ENCODE data around the gene PODXL2.

The PODXL2 gene, protein sequence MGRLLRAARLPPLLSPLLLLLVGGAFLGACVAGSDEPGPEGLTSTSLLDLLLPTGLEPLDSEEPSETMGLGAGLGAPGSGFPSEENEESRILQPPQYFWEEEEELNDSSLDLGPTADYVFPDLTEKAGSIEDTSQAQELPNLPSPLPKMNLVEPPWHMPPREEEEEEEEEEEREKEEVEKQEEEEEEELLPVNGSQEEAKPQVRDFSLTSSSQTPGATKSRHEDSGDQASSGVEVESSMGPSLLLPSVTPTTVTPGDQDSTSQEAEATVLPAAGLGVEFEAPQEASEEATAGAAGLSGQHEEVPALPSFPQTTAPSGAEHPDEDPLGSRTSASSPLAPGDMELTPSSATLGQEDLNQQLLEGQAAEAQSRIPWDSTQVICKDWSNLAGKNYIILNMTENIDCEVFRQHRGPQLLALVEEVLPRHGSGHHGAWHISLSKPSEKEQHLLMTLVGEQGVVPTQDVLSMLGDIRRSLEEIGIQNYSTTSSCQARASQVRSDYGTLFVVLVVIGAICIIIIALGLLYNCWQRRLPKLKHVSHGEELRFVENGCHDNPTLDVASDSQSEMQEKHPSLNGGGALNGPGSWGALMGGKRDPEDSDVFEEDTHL

DNA sequence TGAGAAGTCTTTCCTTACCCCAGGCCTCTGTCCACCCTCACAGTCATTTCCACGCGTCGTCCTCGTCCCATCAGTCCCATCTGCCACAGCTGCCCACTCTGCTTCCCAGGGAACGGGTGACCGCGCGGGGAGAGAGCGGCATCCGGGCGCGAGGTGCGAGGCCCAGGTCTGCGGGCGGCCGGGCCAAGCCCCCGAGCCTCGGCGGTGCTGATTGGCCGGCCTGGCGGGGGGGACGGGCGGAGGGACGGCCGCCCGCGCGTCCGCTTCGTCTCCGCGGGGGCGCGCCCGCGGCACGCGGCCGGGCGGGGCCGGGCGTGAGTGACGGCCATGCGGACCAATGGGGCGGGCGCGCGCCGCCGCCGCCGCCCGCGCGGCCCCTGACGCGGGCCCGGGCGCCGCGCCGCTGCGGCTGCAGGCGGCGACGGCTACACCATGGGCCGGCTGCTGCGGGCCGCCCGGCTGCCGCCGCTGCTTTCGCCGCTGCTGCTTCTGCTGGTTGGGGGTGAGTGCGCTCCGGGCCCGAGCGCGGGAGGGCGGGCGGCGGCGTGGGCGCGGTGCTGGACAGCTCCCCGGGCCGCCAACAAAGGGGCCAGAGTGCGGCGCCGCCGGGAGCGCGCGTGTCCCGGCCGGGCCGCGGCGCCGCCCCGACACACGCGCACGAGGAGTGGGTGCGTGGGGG lies at the start of gene PODXL2:
TSS of gene PODXL2 (plus strand) at position 398 of the 679 bp plus-strand sequence. CDS start at position 433, 35 bp downstream.
- DNase-seq (ENCODE audit: low read depth), result peak; percentile 15

DNA sequence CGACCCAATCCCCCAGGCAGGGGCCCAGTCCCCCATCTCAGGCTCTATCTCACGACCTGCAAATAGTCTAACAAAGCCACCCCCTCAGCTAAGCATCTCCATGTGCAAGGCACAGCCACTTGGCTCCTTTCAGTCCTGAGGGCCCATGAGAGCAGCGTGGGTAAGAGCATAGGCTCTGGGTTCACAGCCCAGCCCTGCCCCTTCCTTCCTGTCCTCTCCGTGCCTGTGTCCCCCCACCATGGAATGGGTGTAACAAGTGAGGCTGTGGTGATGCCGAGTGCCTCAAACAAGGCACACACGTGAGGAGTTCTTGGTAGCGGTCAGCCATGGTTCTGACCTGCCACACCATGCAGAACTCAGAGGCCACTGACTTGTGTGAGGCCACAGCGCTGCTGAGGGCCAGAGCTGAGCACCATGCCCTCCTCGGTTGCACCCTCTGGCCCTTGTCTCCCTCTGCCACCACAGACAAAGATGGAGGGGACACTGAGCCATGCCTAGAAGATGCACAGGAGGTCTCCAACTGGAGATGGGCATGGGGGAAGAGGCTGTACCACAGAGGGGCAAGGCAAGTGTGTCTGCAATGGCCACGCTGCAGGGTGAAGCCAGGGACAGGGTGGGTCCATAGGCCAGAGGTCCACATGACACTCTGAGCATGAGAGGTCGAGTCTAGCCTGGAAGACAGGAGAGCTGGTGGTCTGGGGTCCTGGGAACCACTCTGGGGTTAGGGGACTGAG lies 48.5 kb upstream of the PODXL2 start:
- no peak for DNase-seq (ENCODE audit: low read depth)

DNA sequence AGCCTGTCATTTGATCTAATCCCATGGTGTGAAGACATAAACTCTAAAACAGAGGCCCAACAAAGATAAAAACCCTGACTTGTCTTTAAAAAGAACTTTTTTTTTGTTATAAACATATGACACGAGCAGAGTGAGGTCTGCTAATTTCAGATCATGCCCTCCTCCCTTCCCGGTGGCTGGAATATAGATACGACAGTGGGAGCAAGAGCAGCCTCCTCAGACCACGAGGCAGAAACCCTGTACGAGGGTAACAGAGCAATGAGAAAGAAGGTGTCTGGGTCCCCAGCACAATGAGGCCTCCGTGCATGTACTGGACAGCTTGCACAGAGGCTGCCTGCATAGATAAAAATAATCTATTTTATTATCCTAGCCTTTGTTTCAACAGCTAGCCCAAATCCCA lies 44.3 kb upstream of the PODXL2 start:
- DNase-seq (ENCODE audit: low read depth), result no peak

DNA sequence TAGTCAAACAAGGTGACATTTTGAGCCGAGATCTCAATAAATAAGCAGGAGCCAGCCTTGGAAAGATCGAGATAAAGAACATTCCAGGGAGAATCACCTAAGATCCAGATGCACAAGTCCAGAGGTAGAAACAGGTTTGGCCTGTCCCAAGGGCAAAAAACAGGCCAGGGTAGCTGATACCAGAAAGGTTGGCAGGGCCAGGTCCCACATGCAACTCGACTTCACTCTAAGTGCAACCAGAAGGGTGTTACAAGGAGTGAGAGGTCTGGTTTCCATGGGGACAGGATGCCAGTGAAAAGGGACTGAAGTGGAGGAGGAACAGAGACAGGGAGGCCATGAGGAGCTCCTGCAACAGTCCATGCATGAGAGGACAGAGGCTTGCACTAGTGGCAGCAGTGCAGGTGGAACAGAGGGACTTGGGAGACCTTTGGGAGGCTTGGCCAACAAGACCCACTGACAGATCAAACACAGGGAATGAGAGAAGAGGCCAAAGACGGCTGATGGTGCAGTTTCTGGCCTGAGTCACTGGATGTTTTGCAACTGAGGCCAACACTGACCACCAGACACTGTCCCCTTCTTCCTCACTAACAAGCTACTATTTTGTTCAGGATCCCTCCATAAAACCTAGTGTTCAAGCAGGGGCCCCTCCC lies 43.7 kb upstream of the PODXL2 start:
- no peak for DNase-seq (ENCODE audit: low read depth)

DNA sequence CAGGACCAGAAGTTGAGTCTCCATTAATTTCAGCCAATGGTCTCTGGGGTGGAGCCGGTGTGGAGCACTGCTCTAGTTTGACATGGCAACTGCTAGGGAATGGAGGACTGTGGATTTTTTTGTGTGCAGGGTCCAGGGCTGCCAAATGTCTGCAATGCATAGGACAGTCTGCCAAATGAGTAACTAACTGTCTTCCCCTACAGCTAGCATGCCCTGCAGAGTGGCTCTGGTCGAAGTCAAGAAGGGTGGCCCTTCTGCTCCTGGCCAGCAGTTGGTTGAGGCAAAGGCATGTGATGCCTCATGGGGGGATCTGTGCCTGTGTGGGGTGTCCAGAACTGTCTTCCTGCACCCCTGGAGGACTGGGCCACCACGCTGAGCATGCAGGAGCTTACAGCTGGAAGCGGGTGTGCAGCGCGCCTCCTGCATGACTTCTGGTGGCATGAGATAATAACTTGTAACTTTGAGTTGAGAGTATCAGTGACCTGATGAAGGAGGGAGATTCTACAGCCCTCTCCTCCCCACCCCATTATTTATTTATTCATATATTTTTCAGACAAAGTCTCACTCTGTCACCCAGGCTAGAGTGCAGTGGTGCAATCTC lies 43.1 kb upstream of the PODXL2 start:
- no peak for DNase-seq (ENCODE audit: low read depth)

DNA sequence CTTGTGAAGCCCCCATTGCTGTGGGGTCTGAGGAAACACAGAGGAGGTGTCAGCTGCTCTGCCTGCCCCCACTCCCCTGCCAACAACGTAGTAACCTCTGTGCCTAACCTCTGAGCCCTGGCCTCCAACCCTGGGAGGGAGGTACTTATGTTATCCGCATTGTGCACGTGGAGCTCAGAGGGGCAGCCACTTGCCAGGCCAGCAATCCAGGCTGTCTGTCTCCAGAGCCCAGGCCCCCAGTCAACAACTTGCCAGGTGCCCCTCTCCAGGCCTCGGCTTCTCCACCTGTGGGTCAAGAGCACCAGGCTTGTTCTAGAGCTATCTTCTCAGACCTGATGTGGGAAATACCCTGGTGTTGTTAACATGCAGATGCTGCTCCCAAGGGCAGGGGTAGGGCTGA lies 41.1 kb upstream of the PODXL2 start:
- no peak for DNase-seq (ENCODE audit: low read depth)

DNA sequence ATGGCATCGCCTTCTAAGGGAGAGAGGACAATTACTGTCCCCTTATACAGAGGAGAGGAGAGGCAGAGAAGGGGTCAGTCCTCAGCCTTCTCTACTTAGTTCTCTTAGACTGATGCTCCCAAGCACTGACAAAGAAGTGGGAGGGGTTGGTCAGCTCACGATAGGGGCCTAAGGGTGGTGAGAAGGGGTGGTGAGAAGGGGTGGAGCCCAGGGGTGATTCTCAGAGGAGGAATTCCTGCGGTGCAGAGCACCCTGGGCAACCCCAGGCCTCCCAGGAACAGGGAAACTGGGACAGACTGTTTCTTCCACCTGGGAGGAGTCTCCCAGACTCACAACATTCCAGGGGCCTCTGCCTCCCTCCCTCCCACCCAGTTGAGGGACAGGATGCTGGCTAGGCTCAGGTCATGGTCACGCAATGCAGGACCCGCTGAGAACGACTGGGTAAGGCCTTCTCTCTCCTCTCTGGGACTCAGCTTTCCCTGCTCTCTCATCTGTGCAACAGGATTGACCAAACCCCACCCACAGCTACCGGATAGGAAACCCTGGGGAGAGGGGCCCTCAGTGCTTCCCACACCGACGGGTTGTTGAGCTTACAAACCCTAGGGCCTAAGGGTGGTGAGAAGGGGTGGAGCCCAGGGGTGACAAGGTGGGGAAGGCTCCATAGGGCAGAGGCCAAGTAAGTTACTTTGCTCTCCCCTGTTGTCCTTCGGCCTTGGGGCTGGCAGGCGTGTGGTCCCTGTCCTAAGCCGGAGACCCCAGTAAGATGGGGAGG lies 40.0 kb upstream of the PODXL2 start:
- no peak for DNase-seq (ENCODE audit: low read depth)

DNA sequence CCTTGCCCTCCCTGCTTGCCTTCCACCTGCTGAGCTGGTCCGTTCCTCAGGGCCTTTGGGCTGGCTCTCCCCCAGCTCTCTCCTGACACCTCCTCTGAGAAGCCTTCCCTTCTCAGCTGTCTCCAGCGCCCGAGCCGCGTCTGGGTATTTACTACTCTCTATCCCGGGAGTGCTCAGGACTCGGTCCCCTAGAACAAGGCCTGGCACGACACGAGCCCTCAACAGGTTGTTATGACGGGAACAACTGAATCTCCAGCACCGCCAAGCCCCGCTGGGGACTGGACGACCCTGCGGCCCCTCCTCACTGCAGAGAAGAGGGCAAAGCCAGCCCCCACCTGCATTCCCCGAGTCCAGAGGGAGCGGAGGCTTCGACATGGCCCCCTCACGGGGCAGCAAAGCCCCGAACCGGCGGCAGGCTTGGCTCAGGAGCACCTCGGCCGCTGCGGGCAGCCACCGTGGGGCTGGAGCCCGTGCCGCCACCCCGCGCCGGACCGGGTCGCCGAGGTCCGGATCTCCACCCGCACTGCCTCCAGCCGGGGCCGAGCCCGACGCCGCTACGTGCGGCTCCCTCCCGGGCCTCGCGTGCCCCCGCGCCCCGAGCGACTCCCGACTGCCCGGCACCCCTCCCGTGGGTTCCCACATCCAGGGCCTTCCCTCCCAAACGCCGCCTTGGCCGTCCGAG lies 39.2 kb upstream of the PODXL2 start:
- no peak for DNase-seq (ENCODE audit: low read depth)

DNA sequence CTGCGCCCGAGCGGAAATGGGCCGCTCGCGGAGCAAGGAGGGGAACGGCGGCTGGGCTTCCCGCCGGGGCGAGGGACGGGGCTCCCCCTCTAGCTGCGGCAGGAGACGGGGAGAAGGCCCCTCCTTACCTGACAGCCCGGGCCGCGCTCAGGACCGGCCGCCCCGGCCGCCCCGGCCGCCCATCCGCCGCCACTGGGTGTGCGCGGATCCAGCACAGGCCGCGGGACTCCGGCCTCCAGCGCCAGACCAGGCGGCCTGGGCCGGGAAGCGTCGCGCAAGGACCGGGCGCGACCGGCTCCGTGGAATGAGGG lies 38.7 kb upstream of the PODXL2 start:
- peak; percentile 8 for DNase-seq (ENCODE audit: low read depth)

DNA sequence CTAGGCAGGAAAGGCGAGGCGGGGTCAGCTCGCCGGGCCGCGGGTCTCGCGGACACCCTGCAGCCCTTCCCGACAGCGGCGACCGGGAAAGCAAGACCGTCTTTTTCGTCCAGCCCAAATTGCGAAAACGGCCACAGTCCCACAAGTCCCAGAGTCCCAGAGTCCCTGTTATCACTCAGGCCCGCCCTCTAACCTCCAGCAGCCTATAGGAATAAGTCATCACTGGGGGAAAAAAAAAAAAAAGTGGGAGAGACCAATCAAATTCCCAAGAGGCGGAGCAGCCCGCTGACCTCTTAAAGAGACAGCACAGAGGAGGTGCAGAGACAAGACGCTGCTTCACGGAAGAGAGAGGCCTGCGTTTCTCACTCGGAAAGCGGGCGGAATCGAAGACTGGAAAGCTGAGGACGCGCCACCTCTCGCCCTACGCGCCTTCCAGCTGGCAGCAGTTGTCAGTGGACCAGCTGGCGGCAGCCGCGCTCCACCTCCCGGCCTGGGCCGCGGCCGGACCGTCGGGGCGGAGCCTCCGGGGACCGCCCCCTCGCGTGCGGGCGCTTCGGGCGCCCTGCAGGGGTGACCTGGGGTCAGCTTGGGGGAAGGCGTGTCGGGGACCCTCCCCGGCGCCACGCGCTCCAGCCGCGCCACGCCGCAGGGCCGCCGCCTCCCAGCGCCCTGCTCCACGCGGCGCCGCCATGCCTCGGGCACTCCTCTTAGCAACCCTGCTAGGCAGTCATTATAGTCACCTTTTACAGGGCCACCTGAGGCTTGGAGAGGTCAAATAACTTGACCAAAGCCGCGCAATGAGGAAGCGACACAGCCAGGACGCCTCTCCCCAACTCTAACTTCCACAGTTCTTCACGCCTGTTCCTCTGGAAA lies 38.2 kb upstream of the PODXL2 start, which contains the start of gene TPRA1:
TSS of gene TPRA1 (minus strand) at position 141 of the 873 bp plus-strand sequence. CDS start 10,587 bp downstream, outside the sequence.
- DNase-seq (ENCODE audit: low read depth), result peak; percentile 66

DNA sequence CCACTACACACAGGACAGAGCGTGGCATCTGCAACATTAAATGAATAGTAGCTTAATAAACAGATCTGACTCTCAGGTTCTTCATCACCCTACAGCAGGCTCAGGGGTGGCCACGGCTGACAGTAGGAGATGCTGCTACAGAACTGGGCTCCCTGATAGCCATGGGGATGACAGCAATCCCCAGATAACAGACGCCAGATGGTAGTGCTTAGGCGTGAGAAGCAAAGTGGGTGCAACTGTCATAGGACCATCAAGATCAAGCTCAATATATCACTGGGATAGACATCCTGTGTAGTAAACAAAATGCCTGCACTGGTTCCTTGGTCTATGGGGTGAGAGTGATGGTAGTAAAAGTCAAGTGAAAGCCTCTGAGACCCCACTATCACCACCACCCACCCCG lies 35.8 kb upstream of the PODXL2 start:
- DNase-seq (ENCODE audit: low read depth), result no peak

DNA sequence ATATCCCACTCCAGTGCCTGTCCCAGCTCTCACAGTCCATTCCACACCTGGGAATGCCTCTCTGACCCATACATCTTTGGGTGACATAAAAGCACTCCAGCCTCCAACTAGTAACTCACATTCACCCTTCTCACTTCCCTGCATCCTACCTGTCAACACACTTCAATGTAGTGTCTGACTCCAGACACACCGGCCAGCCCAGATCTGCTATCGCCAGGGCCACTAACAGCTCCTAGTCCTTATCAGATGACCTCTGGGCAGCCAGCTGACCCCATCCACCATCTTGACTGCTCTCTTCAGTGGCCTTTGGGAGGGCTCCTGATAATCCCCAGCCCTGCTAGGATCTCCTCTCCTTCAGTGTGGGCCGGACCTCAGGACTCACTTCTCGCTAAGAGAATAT lies 33.7 kb upstream of the PODXL2 start:
- DNase-seq (ENCODE audit: low read depth), result no peak

DNA sequence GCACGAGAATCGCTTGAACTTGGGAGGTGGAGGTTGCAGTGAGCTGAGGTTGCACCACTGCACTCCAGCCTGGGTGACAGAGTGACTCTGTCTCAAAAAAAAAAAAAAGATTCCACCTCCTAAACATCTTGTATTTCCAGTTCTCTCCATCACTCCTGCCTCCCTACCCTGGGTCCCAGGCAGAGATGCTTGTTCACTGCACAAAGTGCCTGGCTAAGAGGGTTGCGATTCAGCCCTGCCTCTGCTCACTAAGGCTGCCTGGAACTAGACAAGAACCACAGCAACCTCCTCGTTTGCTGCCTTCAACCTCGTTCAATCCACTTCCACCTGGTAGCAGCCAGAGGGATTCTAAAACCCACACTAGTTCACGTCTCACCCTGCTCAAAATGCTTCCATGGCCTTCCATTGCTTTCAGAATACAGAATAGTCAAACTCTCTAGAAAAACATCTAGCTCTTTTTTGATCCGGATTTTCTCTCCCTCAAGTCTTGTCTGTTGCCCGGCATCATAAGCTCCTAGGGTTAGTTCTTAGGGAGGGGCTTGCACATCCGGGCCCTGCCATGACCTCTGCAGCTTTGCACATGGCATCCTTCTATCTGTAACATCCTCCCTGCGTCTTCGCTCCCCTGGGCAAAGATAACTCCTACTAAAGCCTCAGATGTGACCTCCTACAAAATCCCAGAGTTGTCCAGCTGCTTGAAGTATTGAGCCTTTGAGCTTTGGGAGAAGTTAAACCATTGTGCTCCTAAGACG lies 31.8 kb upstream of the PODXL2 start:
- DNase-seq (ENCODE audit: low read depth), result no peak

DNA sequence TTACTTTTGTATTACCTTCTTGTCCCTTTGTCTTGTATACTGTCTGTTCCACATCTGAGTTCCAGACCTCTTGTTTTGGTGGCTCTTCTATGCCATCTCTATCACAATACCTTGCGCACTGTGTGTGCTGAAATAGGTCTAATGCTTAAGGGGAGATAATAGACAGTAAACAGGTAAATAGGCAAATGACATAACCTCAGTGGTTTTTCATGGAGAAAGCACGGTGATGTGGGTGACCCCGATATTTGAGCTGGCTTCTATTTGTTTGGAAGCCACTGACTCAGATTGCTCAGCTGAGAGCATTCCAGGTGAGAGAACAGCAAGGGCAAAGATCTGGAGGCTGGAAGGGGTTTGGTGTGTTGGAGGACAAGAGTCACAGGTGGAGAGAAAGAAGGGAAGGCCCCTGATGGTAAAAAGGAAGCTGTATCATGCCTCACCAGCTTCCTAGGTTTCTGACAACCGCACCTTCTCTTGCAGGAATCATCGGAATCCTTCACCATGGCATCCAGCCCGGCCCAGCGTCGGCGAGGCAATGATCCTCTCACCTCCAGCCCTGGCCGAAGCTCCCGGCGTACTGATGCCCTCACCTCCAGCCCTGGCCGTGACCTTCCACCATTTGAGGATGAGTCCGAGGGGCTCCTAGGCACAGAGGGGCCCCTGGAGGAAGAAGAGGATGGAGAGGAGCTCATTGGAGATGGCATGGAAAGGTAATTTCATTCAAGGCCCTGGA lies 30.0 kb upstream of the PODXL2 start:
- DNase-seq (ENCODE audit: low read depth), result no peak

DNA sequence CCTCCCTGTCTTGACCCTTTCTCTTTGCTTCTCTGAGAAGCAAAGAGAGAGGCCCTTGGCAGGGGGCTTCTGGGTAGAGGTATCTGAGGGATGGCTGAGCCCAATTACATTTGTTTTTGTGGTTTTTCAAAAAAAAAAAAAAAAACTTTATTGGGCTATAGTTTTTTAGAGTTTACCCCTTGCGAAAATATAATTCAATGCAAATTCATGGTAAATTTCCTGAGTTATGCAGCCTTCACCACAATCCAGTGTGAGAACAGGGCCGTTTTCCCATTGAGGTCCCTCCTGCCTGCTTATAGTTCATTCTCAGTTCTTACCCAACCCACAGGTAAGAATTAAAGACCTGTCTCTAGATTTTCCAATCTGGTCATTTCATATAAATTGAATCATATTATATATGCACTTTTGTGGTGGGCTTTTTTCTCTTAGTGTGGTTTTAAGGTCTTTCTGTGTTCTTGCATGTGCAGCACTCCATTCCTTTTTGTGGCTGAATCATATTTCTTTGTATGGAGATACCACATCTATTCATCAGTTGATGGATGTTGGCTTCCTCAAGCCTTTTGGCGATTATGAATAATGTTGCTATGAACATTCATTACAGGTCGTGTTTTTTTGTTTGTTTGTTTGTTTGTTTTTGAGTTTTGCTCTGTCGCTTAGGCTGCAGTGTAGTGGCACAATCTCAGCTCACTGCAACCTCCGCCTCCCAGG lies 28.1 kb upstream of the PODXL2 start:
- DNase-seq (ENCODE audit: low read depth), result no peak

DNA sequence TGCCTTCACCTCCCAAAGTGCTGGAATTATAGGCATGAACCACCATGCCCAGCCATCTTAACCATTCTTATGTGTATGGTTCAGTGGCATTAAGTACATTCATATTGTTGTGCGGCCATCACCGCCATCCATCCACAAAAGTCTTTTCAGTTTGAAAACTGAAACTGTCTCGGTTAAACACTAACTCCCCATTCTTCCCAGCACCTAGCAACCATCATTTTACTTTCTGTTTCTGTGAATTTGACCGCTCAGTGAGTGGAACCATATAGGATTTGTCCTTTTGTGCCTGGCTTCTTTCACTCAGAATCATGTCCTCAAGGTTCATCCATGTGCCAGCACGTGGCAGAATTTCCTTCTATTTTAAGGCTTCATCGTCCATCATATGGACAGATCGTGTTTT lies 24.9 kb upstream of the PODXL2 start:
- DNase-seq (ENCODE audit: low read depth), result no peak

DNA sequence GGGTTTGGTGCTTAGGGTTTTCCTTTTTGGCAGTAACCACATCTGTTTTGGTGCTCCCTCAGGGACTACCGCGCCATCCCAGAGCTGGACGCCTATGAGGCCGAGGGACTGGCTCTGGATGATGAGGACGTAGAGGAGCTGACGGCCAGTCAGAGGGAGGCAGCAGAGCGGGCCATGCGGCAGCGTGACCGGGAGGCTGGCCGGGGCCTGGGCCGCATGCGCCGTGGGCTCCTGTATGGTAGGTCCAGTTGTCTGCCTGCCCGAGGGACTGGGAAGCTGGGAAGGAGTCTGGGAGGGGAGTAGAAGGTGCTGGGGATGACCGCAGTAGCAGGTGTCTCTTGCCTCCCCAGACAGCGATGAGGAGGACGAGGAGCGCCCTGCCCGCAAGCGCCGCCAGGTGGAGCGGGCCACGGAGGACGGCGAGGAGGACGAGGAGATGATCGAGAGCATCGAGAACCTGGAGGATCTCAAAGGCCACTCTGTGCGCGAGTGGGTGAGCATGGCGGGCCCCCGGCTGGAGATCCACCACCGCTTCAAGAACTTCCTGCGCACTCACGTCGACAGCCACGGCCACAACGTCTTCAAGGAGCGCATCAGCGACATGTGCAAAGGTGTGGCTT lies 24.3 kb upstream of the PODXL2 start:
- no peak for DNase-seq (ENCODE audit: low read depth)

All from activated T-helper 1 cell treated with Interleukin-2 at 50 U/mL for 16 hours (primary cell).